Measurements from ENCODE around the gene DDC.

DNA sequence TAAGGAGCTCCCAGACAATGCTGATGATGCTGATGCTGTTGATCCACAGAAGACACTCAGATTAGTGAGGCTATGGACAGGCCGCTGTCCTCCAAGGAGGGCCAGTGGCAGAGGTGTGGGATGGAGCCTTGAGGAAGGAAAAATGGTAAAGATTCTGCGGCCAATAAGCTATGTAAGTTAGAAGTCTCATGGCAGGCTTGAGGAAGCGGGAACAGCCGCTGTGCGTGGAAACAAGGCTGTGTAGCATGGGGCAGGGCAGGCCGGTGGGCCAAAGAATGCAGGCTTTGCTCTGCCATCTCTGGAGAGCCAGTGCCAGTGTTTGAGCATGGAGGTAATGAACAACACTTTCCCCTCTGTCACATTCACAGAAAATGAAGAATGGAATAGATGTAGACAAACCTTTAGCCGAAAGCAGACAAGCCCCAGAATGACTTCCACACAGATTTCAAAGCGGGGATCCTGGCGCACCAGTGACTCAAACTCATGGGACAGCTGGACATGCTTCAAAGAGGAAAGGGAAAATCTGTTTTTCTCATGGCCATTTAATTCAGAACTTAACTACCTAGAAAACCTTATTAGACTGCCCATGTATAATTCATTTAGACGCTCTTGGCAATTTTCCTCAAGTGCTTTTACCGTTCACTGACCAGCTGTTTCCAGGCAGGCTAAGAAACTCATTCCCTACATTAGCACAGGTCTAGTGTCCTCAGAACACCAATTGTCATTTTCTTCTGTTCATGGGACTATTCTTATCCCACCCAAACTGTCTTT lies 98.2 kb downstream of the DDC start:
- TF ChIP-seq POLR2A (IDR thresholded peaks at IDR 0.05; ENCODE audit: low read length) (no peak), GATA1 (IDR thresholded peaks at IDR 0.05; ENCODE audit: low read depth, low read length) (no peak)
